Heart left ventricle (tissue), 13 donors: ENCODE data around the gene LAMA4.

ENCODE experiments used
- CTCF ChIP-seq, 12 donors: fragments of 200-600 bp; sonication (generic) in 4 of 12; IDR thresholded peaks; one replicate each; pipeline versions ENCODE4 v1.5.0 to v1.8.0; 2018 to 2022; ENCODE audit warnings: antibody characterized with exemption in 12 of 12, mild to moderate bottlenecking in 5 of 12
- POLR2A ChIP-seq, 2 donors: fragments of 450-650 bp; IDR thresholded peaks; one replicate each; pipeline ENCODE4 v1.6.1; 2017; ENCODE audit warnings: antibody characterized with exemption in 2 of 2, mild to moderate bottlenecking in 2 of 2, moderate library complexity in 2 of 2
- donor health status: ischemic (EF 13 %, LVEDD 7.1; RV severe dilation, severe dysfunction).
- donor health status: DM: no; HTN: yes; CAD: no.
- donor health status: DM: no; HTN: no; CAD: no.
- donor health status: ischemic (EF 25% LVEDD 6.9; RV normal size, moderate dysfunction).
- donor health status: ischemic (EF 25% LVEDD 5.7; RV mildly dilated, moderate dysfunction).
- donor health status: ischemic (EF 35%, LVEDD 5.7; RV mildly dilated, moderate dysfunction).
- donor health status: nonischemic (EF 11% LVEDD 7.7; RV severe dilation, severe dysfunction).
- donor health status: DM: yes; HTN: yes; CAD: no.
- donor health status: PGD.
- donor health status: ischemic (EF 29% LVEDD 5.4; RV normal size, mild dysfunction).
- donor health status: nonischemic (EF 23%, LVEDD 6.1; RV moderate dilation, normal function).

- TF ChIP-seq CTCF (IDR thresholded peaks at IDR 0.05) (no peak), POLR2A (IDR thresholded peaks at IDR 0.05) (no peak)
These were observed 34.7 kb upstream of the LAMA4 start for GRCh38 chr6:112289038-112289566.
